GM21515 (cell line): Measurements from ENCODE around the gene CD276.

Source experiments
- ATAC-seq: cut with Tn5 transposase; IDR thresholded peaks from one replicate; pipeline ENCODE4 v1.9.1; 2021; ENCODE audit not compliant: unreplicated experiment

Gene CD276

DNA sequence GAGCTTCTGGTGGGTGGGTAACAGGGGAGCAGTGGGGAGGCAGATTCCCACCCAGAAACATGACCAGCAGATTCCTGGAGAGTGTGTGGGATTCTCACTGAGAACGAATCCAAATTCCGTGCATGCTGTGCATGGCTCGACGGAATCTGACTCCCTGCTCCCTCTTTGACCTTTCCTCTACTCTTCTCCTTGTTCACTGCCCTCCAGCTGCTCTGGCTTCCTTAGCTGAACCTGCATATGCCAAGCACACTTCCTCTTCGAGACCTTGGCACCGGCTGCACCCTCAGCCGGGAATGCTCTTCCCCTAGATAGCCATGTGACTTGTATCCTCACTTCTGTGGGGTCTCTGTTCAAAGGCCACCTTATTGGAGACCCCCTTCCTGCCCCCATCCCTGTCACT, 62.7 kb downstream of the CD276 start:
- no peak for ATAC-seq

DNA sequence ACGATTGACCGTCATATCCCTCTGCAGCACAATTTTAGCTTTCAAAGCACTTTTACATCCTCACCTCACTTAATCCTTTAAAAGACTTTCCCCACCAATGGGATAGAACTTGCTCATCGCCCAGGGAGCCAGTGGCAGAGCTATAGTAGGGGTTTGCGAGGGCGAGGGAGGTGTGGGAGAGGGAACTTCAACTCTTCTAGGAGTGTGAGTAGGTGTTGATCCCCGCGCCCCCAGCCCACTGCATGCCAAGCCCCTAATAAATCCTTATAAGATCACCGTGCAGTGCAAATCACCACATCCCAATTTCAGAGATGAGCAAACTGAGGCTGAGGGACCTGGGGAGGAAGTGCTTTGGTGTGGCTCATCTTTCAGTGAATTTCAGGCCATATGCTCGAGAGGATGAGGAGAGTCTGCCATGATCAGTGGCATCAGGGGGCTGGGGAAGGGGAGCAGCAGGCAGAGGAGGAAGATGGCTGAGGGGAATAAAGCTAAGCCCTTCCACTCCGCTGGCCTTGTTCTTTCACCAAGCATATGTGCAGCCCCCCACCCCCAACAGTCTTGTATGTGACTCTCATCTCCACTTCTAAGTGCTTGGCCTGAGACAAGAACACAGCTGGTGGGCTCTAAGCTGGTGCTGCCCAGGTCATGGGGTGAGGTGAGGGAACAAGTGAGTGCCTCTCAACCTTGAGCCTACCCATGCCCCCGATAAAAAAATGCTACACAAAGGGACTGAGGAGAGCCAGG, 63.8 kb downstream of the CD276 start:
- no peak for ATAC-seq

DNA sequence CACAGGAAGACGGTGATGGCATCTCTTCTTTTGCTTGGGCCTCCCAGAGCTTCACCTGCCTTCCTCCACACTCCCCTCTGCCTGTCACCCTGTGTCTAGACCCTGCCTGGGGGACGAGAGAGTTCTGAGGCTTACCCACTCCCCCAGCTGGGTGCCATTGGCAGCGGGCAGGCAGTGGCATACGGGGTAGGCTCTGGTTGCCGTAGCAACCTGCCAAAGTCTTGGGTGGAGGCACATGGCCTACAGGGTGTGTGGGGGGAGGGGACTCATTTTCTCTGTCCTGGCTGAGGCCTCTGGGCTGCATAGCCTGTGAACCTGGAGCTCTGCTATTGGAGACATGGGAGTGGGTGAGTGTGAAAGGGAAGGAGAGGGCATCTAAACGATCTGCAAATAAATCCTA, 64.5 kb downstream of the CD276 start:
- no peak for ATAC-seq

DNA sequence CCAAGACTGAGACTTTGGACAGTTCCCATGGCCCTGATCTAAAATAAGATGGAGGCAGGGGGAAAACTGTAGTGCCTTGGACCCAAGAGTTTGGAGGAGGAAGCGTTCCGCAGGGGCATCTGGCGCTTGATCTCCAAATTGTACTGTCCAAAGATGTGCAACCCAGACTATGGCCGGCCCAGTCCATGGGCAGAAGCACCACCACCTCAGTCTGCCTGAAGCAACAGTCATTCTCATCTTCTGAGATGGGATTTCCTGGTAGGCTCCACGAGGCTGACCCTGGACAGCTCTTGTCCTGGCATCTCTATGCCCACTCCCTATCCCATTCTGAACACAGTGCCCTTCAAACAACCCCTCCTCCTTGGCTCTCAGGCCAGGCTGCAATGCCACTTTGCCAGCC, 65.3 kb downstream of the CD276 start:
- ATAC-seq: no peak

DNA sequence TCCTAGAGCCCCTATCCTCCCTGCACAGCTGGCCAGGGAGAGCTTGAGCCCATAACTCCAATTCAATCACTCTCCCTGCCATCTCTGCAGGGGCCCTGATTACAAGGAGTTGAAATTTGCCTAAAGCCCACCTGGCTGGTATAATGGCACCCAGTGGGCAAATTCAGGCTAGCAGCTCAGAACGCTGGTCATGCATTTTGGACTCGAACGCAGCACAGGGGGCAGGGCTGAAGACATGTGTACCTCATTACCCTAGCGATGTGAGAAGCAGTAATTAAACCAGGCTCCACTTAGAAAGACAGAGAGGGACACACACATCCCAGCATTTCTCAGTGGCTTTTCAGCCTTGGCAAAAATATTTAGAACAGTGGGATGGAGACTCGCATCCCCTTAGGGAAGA, 65.8 kb downstream of the CD276 start:
- no peak for ATAC-seq

DNA sequence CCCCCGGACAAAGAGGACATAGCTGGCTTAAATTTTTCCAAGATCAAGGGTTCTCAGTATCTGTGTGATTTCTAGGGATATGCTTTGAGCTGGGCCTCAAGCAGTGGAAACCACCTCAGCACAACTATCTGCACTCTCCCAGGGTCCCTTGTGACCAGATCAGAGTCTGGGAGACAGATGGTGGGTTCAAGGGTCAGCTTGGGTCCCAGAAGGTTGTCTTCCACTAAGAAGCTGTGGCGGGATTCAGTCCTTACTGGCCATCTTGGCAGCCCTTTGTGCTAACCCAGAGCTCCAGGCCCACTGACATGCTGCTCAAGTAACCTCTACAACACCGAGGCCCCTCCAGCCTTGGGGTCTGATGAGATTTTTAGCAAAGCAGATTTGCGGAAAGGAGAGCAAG, 66.3 kb downstream of the CD276 start:
- ATAC-seq: no peak

DNA sequence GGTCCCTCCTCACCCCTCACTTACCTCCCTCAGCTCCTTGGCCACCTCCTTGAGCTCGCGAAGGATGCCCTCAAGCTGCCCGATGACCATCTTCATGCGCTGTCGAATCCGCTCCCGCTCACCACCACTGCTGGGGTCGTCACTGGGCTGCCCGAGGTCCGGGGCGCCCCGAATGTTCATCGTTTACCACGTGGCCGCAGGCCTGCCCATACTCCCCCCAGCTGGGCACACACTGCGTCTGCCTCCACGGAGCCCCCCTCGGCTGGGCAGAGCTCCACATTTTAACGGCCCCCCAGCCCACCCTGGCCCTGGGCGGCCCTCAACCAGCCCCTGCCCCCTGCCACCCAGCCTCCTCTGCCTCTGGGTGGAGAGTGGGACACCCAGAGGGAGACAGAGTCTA, 66.8 kb downstream of the CD276 start:
- ATAC-seq: no peak

DNA sequence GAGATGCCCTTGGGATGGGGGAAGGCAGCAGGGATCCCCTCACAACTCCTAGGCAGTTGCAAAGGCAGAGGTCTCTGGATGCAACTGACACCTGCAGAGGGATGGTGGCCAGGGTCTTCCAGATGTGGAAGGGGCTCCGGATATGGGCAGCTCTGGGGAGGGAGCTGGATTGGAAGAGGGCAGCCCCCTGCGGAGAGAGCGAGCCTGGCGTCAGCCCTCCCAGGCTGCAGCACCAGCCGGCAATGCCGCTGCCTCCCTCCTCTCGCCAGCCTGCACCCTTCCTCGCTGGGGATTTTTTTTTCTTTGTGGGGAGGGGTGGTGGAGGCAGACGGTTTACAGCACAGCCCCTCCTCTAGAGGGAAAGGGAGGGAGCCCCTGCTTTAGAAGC, 67.3 kb downstream of the CD276 start:
- no peak for ATAC-seq

DNA sequence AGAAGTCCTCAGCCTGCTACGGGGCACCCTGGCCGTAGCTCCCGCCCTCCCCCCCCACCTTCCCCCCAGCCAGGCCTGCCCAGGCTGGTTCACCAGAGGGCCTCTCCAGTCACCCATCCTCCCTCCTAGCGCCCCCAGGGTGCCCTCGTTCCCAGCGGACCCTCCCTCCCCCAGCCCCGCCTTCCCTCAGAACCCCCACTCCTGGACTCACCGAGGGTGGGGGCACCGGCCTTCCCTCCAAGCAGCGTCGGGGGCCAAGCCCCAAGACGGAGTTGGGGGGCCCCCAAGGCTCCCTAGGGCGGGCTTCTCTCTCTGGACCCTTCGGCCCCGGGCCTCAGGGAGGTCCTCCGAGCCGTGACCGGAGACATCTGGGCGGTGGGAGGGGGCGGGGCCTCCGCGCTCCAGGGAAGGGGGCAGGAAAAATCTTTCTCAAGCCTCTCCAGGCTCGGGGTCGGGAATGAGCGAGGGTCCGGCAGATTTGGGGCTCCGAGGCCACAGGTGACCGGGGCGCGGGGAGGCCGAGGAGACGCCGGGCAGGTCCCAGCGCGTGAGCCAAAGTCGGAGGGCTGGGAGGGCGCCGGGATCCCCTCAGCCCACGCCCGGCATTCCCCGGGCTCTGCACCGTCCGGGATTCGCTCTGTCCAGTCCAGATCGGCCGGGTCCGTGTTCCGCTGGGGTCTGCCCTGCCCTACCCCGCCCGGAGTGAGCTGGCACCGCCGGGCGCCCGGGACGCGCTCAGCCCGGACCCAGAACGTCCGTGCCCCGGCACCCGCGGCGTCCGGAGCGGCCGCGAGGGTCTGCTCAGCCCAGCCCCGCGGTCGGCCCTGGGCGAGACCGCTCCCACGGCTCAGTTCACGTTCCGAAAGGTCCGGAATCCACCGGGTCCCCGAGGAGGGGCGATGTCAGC, 68.0 kb downstream of the CD276 start:
- no peak for ATAC-seq

DNA sequence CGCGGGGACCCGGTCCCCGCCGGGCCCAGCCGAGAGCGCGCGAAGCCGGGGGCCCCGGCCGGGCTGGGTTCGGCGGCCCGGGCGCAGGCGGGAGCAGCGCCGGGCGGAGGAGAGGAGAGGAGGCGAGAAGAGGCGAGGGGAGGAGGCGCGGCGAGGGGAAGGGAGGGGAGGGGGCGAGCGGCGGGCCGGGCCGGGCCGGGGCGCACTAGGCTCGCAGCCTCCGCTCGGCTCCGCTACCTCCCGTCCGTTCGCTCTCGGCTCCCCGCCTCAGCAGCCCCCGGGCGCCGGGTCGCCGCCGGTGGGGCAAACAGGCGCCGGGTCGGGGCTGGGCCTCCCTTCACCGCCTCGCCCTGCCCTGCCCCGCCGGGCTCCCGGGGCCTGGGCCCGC, 68.6 kb downstream of the CD276 start:
- no peak for ATAC-seq

DNA sequence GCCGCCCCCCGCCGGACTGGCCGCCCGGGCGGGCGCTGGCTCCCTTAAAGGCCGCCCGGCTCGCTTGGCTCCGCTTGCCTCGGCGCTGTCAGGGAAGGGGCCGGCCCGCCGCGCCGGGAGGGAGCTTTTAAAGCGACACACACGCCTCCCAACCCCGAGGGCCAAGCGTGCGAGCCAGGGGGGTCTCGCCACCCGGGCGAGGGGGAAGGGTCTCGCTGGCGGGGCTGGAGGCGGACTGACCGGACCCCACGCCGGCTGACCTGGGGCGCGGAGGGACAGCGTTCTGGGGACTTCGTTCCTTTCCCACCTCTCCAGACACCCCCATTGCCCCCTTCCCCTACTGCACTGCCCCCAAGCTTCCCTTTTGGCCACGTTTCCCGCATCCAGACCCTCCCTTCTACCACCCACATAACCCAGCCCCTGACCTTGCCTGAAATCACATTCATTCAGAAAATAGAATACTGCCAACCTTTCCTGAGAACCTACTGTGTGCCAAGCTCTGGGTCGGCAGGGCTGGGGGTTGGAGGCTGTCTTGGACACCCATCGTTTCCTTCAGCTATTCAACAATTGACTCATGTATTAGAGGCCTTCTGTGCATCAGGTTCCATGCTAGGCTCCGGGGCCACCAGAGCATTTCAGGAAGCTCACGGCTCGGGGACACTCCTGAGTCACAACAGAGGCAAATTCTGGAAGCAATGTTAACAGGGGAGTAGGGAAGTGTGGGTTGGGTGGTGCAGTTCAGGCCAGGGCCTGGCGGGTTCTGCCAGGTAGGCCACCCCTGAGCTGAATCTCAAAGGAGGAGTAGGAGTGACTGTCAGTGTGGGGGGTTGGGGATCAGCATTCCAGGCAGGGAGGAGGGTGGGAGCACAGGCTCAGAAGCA, 69.3 kb downstream of the CD276 start, which contains the start of gene INSYN1:
INSYN1 (minus strand) TSS at position 102 of the 881 bp plus-strand sequence. CDS start 2,221 bp downstream, outside the sequence.
- ATAC-seq: no peak

DNA sequence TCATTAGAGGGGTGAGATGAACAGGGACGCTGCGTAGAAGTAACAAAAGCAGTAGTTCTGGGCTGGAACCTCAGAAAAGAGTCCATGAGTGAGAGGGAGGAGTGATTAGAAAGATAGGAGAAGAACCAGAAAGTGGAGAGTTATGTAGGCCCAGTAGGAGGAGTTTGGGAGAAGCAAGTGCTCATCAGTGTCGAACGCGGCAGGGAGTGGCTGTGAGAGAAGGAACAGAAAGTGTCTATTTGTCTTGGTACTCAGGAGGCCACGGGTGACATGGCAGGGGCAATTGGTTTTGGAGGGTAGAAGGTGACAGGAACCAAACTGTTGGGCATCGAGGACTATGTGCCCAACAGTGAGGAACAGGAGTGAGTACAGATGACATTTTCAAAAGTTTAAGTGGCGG, 70.3 kb downstream of the CD276 start:
- ATAC-seq: no peak

DNA sequence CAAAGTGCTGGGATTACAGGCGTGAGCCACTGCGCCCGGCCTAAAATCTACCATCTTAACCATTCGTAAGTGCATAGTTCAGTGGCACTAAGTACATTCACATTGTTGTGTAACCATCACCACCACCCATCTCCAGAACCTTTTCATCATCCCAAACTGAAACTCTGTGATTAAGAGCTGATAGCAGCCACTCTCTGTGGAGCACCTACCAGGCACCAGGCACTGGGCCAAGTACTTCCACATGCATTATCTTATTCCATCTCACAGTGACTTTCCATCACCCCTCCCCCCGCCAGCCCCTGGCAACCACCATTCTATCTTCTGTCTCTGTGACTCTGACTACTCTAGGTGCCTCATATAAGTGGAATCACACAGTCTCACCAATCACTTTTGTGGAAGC, 71.3 kb downstream of the CD276 start:
- ATAC-seq: no peak

DNA sequence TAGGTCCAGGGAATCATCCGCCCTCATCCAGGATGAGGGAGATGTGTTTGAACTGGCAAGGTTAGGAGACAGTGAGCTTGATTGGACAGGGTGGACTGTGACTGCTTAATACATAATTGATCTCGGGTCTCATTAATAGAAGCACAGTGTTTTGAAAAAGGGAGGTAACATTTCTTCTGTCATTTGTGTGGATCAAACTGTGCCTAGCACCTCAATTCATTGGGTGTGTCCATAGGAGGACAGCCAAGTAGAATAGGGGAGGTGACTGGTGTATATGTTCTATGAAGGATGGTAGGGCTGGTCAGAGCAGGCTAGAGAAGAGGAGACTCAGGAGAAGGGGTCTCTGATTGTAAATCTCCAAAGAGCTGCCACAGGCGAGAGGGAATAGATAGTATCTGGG, 71.8 kb downstream of the CD276 start:
- ATAC-seq: no peak

DNA sequence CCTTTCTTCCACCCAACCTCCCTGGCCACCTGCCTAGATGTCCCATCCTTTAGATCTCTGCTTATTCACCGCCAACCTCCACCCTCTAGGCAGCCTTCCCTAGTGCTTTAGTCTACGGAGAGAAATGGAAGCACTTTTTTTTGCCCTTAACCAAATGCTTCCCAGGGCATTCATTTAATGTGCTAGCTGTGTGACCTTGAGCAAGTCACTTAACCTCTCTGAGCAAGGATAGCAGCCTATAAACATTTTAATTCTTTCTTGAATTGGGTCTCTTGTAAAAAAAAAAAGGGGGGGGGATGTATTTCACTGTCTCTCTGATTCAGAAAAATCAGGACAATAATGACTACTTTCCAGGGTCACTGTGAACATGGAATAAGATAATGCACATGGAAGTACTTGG, 72.2 kb downstream of the CD276 start:
- ATAC-seq: no peak

DNA sequence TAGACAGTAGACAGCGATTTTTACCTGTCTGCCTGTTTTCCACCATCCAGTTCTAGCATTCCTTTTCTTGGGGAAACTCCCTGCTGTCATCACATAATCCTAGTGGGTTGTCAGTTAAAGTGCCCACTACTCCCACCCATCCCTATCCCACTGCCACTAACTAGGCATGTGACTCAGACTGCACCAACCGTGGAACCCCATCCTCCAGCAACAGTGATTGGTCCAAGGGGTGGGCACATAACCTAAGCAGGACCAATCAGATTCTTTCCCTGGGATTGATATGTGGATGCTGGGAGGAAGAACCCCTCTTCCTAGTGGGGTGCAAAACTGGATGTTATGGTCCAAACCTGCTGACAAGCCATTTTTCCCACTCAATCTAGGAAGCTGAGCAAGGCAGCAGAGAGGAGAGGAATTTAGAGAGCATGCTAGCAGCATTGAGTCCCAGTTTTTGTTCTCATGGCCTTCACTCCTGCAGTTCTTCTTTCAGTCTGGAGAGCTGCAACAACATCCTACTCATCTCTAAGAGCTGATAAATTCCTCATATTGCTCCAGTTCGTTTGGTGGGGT, 72.8 kb downstream of the CD276 start:
- ATAC-seq: no peak

DNA sequence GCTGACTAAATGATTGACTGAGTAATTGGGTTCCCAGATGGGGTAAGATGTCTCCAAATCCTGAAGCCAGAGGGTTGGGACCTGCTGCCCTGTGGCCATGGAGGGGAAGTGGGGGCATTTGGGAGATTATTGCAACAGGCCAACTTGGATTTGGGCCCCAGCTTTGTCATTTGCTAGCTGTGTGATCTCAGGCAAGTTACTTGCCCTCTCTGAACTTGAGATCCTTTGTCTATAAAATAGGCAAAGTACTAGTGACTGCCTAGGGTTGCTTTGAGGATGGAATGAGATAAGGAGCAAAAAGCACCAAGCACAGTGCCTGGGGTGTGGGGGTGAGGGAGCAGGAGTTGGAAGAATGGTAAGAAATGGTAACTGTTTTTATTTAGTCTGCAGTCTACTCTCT, 73.4 kb downstream of the CD276 start:
- ATAC-seq: no peak

DNA sequence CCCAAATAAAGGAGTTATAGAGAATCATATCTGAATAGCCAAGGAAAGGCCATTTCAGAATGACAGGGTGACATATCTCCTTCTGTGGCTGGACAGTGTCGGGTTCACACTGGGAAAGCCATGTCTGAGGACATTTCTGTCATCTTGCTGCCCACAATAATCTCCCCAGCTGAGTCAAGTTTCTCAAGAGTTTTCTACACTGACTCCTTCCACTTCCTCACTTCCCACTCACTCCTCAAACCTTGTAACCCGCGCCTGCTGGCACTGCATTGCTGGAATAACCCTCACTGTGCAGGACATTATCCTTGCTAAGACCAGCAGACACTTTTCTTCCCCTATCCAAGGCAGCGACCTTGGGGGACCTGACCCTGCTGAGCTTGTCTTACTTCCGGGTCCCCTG, 74.3 kb downstream of the CD276 start:
- ATAC-seq: no peak

DNA sequence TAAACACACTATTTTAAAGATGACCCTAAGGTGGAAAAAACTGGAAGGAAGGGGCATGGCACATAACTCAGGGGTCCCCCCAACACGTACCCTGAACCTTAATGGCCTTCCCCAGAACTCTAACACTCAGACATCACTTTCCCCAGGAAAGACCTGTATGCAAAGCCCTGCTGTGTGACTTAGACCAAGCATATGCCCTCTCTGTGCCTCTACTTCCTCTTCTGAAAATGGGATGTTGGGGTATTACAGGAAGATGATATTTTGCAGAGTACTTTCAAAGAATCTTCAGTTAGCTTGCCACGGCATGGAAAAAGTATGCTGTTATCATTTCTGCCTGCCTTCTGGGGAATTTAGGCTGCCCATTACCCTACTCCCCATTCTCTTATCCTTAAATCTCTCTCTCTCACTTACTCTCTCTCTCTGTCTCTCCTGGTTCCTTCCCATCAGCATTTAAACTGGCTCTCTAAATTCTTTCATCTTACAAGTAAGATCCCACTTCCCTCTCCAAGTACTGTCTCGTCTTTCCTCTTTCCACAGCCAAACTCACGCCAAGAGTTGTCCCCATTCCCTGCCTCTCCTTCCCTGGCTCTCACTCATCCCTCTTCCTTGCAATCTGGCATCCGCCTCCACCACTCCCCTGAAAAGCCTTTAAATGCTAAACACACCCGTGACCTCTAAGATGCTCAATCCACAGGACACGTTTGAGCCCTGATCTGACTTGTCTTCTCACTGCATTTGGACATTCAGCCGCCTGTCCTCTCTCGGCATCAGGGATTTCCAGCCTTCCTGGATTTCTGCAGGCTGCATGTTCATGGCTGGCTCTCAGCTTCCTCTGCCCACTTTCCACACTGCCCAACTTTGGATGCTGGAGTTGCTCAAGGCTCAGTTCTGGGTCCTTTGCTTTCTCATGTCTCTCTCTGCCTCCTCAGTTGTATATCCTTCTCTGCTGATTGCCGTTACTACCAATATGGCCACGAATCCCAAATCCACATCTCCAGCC, 76.4 kb downstream of the CD276 start:
- ATAC-seq: no peak

DNA sequence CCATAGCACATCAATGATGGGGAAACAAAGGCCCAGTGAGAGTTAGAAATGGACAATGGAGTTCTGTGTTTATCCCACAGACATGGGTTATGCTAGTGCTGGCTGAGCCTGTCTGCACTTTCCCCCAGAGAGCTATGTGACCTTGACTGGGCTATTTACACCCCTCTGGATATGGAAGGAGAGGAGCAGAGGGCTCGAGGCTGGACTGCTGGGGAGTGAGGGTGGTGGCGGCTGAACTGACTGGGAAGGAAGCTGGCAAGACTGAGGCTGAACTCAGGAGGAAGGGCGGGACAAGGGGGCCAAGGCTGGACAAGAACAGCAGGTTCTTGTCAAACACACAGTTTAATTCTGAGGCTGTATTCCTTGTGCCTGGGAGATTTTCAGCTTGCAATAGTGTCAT, 79.7 kb downstream of the CD276 start:
- ATAC-seq: no peak
